Transverse colon (tissue), 4 donors: Measurements from ENCODE around the gene SERPINH1. TPM values are rescaled to one million over a fixed set of nuclear protein-coding genes. Genes with fewer than 3 reads are reported as not detected.

ENCODE experiments used
- DNase-seq: peaks from one replicate; pipeline ENCODE4 v3.0.0-alpha.2; 2019
- H3K27ac ChIP-seq, 4 donors: fragments of 200-600 bp; sonication (generic); 2 replicates each; pipeline ENCODE4 v1.5.1; 2016 to 2018; ENCODE audit warnings: inconsistent platforms in 4 of 4
- H3K27me3 ChIP-seq: fragments of 200-600 bp; sonication (generic); 2 replicates; pipeline ENCODE4 v1.5.1; 2017; ENCODE audit warnings: inconsistent platforms
- H3K36me3 ChIP-seq, 4 donors: fragments of 200-600 bp; sonication (generic); 2 replicates each; pipeline ENCODE4 v1.5.1; 2017 to 2019; ENCODE audit warnings: inconsistent platforms in 4 of 4
- H3K4me1 ChIP-seq, 4 donors: fragments of 200-600 bp; sonication (generic); 2 replicates each; pipeline ENCODE4 v1.5.1; 2017 to 2020; ENCODE audit warnings: inconsistent platforms in 4 of 4
- H3K4me3 ChIP-seq, 4 donors: fragments of 200-600 bp; sonication (generic); 1 replicate in 1 of 4; 2 replicates in 3 of 4; pipeline versions ENCODE4 v1.5.1 to v1.6.1; 2017 to 2019; ENCODE audit warnings: inconsistent platforms in 4 of 4
- H3K9me3 ChIP-seq, 2 donors: fragments of 200-600 bp; sonication (generic); 2 replicates each; pipeline ENCODE4 v1.5.1; 2017 to 2019; ENCODE audit warnings: inconsistent platforms in 2 of 2
- EP300 ChIP-seq: sonication (generic); formaldehyde crosslinking; IDR thresholded peaks from one replicate; pipeline ENCODE4 v1.6.1; 2017; ENCODE audit warnings: antibody characterized with exemption, low read depth
- POLR2A ChIP-seq: fragments of 450-650 bp; IDR thresholded peaks from one replicate; pipeline ENCODE4 v1.6.1; 2016; ENCODE audit warnings: antibody characterized with exemption, mild to moderate bottlenecking, moderate library complexity
- POLR2AphosphoS5 ChIP-seq, 3 donors: sonication (generic); formaldehyde crosslinking; IDR thresholded peaks; one replicate each; pipeline ENCODE4 v1.6.1; 2016; ENCODE audit warnings: antibody characterized with exemption in 3 of 3
- WGBS, 2 donors: methylation state at CpG; one replicate each; pipeline ENCODE4 v1.1.5; 2018; ENCODE audit warnings: low coverage in 1 of 2; 5-methylcytosine and 5-hydroxymethylcytosine counted together
- in situ Hi-C, 4 donors: fragments of 200-750 bp; cut with MboI; loops; one replicate each; pipeline versions ENCODE4 v1.15.0 to v1.15.1; 2017; ENCODE audit warnings: low sequenced_read_pairs in 3 of 4, low pct_ligation_motif_present in 1 of 4, low pct_unique_long_range_greater_than_20kb in 1 of 4
- intact Hi-C: fragments of 100-400 bp; cut with DNase I; formaldehyde crosslinking; loops from one replicate; pipeline ENCODE4 v1.15.1; 2023; ENCODE audit warnings: low total_unique reads
- total RNA-seq, 4 donors: library from RNA; depleted of rRNA; stranded (reverse); fragments of >200 nt; gene quantifications; one replicate each; pipeline ENCODE4 v1.1.0, GENCODE V29; 2016
- TF ChIP-seq, protein P1 (sequence below), 5 experiments: fragments of 200-600 bp in 3 of 5; fragments of 450-650 bp in 2 of 5; sonication (generic) in 3 of 5; IDR thresholded peaks; 1 replicate in 2 of 5; 2 replicates in 3 of 5; pipeline ENCODE4 v1.5.1; 2016 to 2017; ENCODE audit warnings: antibody characterized with exemption in 5 of 5, inconsistent platforms in 3 of 5, mild to moderate bottlenecking in 2 of 5, moderate library complexity in 1 of 5

The SERPINH1 gene
- total RNA-seq, 4 donors from 2014 or later: 34.8 to 169 (median 76.0) TPM

DNA sequence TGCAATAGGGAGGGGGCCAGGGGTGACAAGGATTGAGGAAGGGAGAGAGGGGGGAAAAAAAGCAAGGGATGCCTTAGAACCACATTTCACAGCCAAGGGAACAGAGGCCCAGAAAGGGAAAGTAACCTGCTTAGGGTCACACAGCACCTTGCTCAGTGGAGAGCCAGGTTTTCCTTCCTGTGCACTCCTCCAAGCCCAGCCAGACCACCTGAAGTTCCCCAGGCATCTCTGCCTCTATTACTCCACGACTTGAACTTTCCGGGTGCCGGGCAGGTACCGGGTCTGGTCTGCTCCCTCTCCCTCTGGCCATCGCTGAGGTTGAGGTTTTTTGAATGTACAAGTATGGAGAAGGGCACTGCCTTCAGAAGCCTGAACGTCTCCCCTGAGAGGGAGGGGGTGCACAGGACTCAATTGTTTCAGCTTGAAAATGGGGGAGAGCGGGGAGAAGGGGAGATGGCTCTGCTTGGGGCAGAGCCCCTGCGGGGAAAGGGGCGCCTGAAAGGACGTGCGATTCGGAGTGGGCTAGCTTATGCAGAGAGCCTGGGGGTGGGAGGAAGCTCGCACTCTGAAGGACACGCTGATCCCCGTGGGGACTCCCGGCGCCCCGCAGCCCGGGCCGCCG, 516 bp upstream of the SERPINH1 start:
- peak overlapping the region; percentile 65 to 96 (median 73) for H3K4me3 ChIP-seq
- H3K4me1 ChIP-seq: peaks cover 51 to 88% (median 67%) of the 10 kb centered on the region in 4 donors
- H3K27me3 ChIP-seq: no peaks in the 10 kb centered on the region
- DNase-seq: no peak
- no peak for TF ChIP-seq POLR2AphosphoS5 (IDR thresholded peaks at IDR 0.05)
- TF ChIP-seq, protein P1, sequence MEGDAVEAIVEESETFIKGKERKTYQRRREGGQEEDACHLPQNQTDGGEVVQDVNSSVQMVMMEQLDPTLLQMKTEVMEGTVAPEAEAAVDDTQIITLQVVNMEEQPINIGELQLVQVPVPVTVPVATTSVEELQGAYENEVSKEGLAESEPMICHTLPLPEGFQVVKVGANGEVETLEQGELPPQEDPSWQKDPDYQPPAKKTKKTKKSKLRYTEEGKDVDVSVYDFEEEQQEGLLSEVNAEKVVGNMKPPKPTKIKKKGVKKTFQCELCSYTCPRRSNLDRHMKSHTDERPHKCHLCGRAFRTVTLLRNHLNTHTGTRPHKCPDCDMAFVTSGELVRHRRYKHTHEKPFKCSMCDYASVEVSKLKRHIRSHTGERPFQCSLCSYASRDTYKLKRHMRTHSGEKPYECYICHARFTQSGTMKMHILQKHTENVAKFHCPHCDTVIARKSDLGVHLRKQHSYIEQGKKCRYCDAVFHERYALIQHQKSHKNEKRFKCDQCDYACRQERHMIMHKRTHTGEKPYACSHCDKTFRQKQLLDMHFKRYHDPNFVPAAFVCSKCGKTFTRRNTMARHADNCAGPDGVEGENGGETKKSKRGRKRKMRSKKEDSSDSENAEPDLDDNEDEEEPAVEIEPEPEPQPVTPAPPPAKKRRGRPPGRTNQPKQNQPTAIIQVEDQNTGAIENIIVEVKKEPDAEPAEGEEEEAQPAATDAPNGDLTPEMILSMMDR (IDR thresholded peaks at IDR 0.05): no peak
- no peak for TF ChIP-seq POLR2A
- TF ChIP-seq EP300: no peak
- no peaks in the 10 kb centered on the region for H3K36me3 ChIP-seq
- H3K27ac ChIP-seq: peak overlapping the region; percentile 96 to 99 (median 98)
- in situ Hi-C loops: no loop called here
- no peaks in the 10 kb centered on the region for H3K9me3 ChIP-seq
- 2 to 17% methylated on average over 7 to 21 of the region's 21 CpGs for WGBS, 2 donors
- intact Hi-C loops: loop anchor here (5.0 kb wide), 1 partner anchor 256 kb away; the partner anchor contains the start of gene UVRAG

GRCh38 chr11:75562836-75563484, 907 bp downstream of the SERPINH1 start:
- in situ Hi-C loops: no loop called here
- peak overlapping the region; percentile 65 to 96 (median 73) for H3K4me3 ChIP-seq
- no peaks in the 10 kb centered on the region for H3K27me3 ChIP-seq
- no peak for TF ChIP-seq POLR2AphosphoS5 (IDR thresholded peaks at IDR 0.05)
- TF ChIP-seq, protein P1 (IDR thresholded peaks at IDR 0.05): no peak
- TF ChIP-seq POLR2A: no peak
- TF ChIP-seq EP300: no peak
- H3K4me1 ChIP-seq: peaks cover 46 to 89% (median 67%) of the 10 kb centered on the region in 4 donors
- peak; percentile 28 for DNase-seq
- intact Hi-C loops: loop anchor here (5.0 kb wide), 1 partner anchor 254 kb away; the partner anchor contains the start of gene UVRAG
- peaks cover 0 to 12% (median 3%) of the 10 kb centered on the region in 4 donors for H3K36me3 ChIP-seq
- no peaks in the 10 kb centered on the region for H3K9me3 ChIP-seq
- WGBS, 2 donors: 15 to 20% methylated on average over 1 to 16 of the region's 16 CpGs
- H3K27ac ChIP-seq: peak overlapping the region; percentile 96 to 99 (median 98)

DNA sequence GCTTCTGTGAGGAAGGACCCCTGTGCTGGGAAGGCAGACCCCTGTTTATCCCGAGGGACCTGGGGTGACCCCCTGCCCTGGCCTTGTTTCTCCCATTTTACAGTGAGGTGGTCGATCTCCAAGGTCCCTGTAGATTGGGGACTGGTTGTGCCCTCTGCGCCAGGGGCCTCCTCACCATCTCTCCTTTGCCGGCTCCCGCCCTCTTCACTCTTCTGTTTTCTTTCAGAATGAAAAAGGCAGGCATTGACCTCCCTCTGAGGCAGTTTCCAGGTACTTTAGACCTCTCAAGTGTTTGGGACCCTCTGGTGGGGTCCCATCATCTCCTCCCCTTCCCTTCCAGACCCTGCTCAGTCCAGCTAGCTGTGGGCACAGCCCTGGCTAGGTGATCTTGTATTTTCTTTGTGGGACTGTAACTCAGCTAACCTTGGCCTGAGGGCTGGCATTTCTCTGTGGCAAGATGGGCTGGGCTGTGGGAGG, 1.5 kb downstream of the SERPINH1 start:
- TF ChIP-seq, protein P1 (IDR thresholded peaks at IDR 0.05): no peak
- no peak for TF ChIP-seq POLR2AphosphoS5 (IDR thresholded peaks at IDR 0.05)
- TF ChIP-seq POLR2A: no peak
- no peak for TF ChIP-seq EP300
- peaks cover 44 to 83% (median 62%) of the 10 kb centered on the region in 4 donors for H3K4me1 ChIP-seq
- H3K4me3 ChIP-seq: peak overlapping the region; percentile 65 to 96 (median 73)
- H3K9me3 ChIP-seq: no peaks in the 10 kb centered on the region
- H3K27me3 ChIP-seq: no peaks in the 10 kb centered on the region
- H3K36me3 ChIP-seq: peaks cover 0 to 18% (median 6%) of the 10 kb centered on the region in 4 donors
- peak overlapping the region; percentile 96 to 99 (median 98) for H3K27ac ChIP-seq
- DNase-seq: no peak
- intact Hi-C loops (loop anchor here (5.0 kb wide), 1 partner anchor 254 kb away; the partner anchor contains the start of gene UVRAG), in situ Hi-C loops (no loop called here)
- WGBS, 2 donors: 46 to 71% methylated on average over 3 to 5 of the region's 5 CpGs

GRCh38 chr11:75563978-75564552, 2.0 kb downstream of the SERPINH1 start:
- in situ Hi-C loops (no loop called here), intact Hi-C loops (loop anchor here (5.0 kb wide), 1 partner anchor 253 kb away; the partner anchor contains the start of gene UVRAG)
- Histone ChIP-seq H3K27ac (peak overlapping the region; percentile 96 to 99 (median 98)), H3K4me1 (peaks cover 39 to 78% (median 57%) of the 10 kb centered on the region in 4 donors), H3K36me3 (peaks cover 0 to 21% (median 8%) of the 10 kb centered on the region in 4 donors), H3K4me3 (peak overlapping the region in 3 of 4 donors; percentile 65 to 96 (median 70)), H3K27me3 (no peaks in the 10 kb centered on the region), H3K9me3 (no peaks in the 10 kb centered on the region)
- TF ChIP-seq, protein P1 (IDR thresholded peaks at IDR 0.05): peak; percentile 21 to 38 (median 35)
- TF ChIP-seq POLR2AphosphoS5 (IDR thresholded peaks at IDR 0.05) (peak in 1 of 3 donors; percentile 12), EP300 (no peak), POLR2A (no peak)
- peak; percentile 44 for DNase-seq
- 68% methylated on average over 9 of the region's 9 CpGs; no CpG with 5 or more reads in 1 of the 2 donors for WGBS, 2 donors
